ENCODE results near the gene OR7C2. TPM values are rescaled to one million over a fixed set of nuclear protein-coding genes. Genes with fewer than 3 reads are reported as not detected.

The OR7C2 gene
- total RNA-seq (2016; rRNA removed; fragmentation: Illumina TruSeq; extraction: Trizol) (not detected in 2 replicates), polyA plus RNA-seq (2011; rRNA removed) (not detected in 2 replicates), polyA minus RNA-seq (2011; rRNA and poly(A)+ RNA removed; ENCODE audit: low replicate concordance) (not detected in 2 replicates), Bru-seq, nascent RNA (not detected), BruChase-seq, experiment 1, labeled RNA remaining after a 6-hour chase (not detected), BruChase-seq, experiment 2, labeled RNA remaining after a 2-hour chase (not detected)
- not detected in 2 replicates for total RNA-seq (2016; cell fraction: cytosol; rRNA removed; fragmentation: Illumina TruSeq; extraction: Trizol; ENCODE audit: low read depth)
- total RNA-seq (2016; cell fraction: insoluble cytoplasmic fraction; rRNA removed; fragmentation: Illumina TruSeq; extraction: Trizol) = not detected in 2 replicates
- total RNA-seq (2016; cell fraction: membrane; rRNA removed; fragmentation: Illumina TruSeq; extraction: Trizol) = not detected in 2 replicates
- not detected in 2 replicates for total RNA-seq (2016; cell fraction: nucleus; rRNA removed; fragmentation: Illumina TruSeq; extraction: Trizol)
- not detected in 2 replicates for polyA plus RNA-seq (2011; cell fraction: cytosol; rRNA removed)
- not detected in 2 replicates for polyA plus RNA-seq (2011; cell fraction: nucleus; rRNA removed)
- polyA plus RNA-seq (2012) = not detected in 2 replicates
- polyA plus RNA-seq (2016; cell fraction: cytosol; fragmentation: Illumina TruSeq; extraction: Trizol; ENCODE audit: low read depth) = not detected in 2 replicates
- not detected in 2 replicates for polyA plus RNA-seq (2016; cell fraction: insoluble cytoplasmic fraction; fragmentation: Illumina TruSeq; extraction: Trizol; ENCODE audit: low read depth)
- not detected in 2 replicates for polyA plus RNA-seq (2016; cell fraction: membrane; fragmentation: Illumina TruSeq; extraction: Trizol; ENCODE audit: low read depth)
- not detected in 2 replicates for polyA plus RNA-seq (2016; cell fraction: nucleus; fragmentation: Illumina TruSeq; extraction: Trizol; ENCODE audit: insufficient read depth, low read depth)
- not detected in 2 replicates for polyA minus RNA-seq (2011; cell fraction: cytosol; rRNA and poly(A)+ RNA removed)
- not detected in 2 replicates for polyA minus RNA-seq (2011; cell fraction: nucleus; rRNA and poly(A)+ RNA removed)
- long read RNA-seq, experiment 1 = 0 reads
- long read RNA-seq, experiment 2 = 0 reads

- H3K9me3 ChIP-seq (ENCODE audit: low read length) = no peaks in the 10 kb centered on the region
- no peak within 1 kb of the TSS for H3K4me3 ChIP-seq (replicated peaks in 1 of 3; ENCODE audit: insufficient read depth in 1 of 3, low read depth in 2 of 3, low read length in 3 of 3)
- H3K4me2 ChIP-seq (ENCODE audit: low read depth, low read length) = no peak within 1 kb of the TSS
- no TSS peak for BruUV-seq (replicated peaks)
- H3K9ac ChIP-seq (ENCODE audit: insufficient read depth, low read depth, low read length) = no peak within 1 kb of the TSS
- H3K4me1 ChIP-seq (ENCODE audit: insufficient read depth, low read length) = no peaks in the 10 kb centered on the region
- intact Hi-C loops (cut with micrococcal nuclease; ENCODE audit: unreplicated experiment) (no loop called here), in situ Hi-C loops (cut with HindIII; ENCODE audit: extremely low pct_ligation_motif_present, low pct_unique_long_range_greater_than_20kb) (no loop called here)
- no peaks in the 10 kb centered on the region for H4K20me1 ChIP-seq (ENCODE audit: insufficient read depth, low read length)
- ChIA-PET CTCF (ENCODE audit: low intra/inter-chr PET ratio, low total read pairs) (no interaction called here), POLR2A (no interaction called here)
- FAIRE-seq = no peak
- WGBS (ENCODE audit: low lambda C conversion rate) = 19% methylated on average over 6 of the region's 6 CpGs
- H3K27ac ChIP-seq (ENCODE audit: extremely low read length, insufficient read depth, low read length) = no peak within 1 kb of the TSS
- H3K36me3 ChIP-seq (replicated peaks in 1 of 2; ENCODE audit: control insufficient read depth in 1 of 2, insufficient read depth in 2 of 2, low read length in 2 of 2) = no peaks in the 10 kb centered on the region
- ATAC-seq = no peak
- no peaks in the 10 kb centered on the region for H3K79me2 ChIP-seq (ENCODE audit: insufficient read depth, low read length)
- TF ChIP-seq FOXO1 (CRISPR knock-in tag; IDR thresholded peaks at IDR 0.05) = no peak
- no peak for TF ChIP-seq FOSL2 (CRISPR knock-in tag; IDR thresholded peaks at IDR 0.05)
- TF ChIP-seq ZBTB38 (CRISPR knock-in tag; IDR thresholded peaks at IDR 0.05) = no peak
- TF ChIP-seq GLI4 (CRISPR knock-in tag; IDR thresholded peaks at IDR 0.05; ENCODE audit: borderline replicate concordance) = no peak
- no peak for TF ChIP-seq ZNF331 (CRISPR knock-in tag; IDR thresholded peaks at IDR 0.05)
- H3K27me3 ChIP-seq (ENCODE audit: control insufficient read depth in 1 of 2, insufficient read depth in 2 of 2, low read length in 2 of 2) = no peaks in the 10 kb centered on the region; a peak in 1 of 5 replicates
- no peak within 1 kb of the TSS for H2AFZ ChIP-seq (ENCODE audit: low read length)
- DNase-seq (ENCODE audit: low spot score) = no peak
Measured at GRCh38 chr19:14941189-14941588, at the start of gene OR7C2. Gene OR7C2, plus strand, starts transcription at chr19:14941489. Its CDS starts 0 bp downstream, at chr19:14941489.
